H1 (cell line): ENCODE measurements around the gene AHRR. TPM values are rescaled to one million over a fixed set of nuclear protein-coding genes. Genes with fewer than 3 reads are reported as not detected.

Experiments used
- CTCF ChIA-PET: fragments of 300-600 bp; sonication (Branson Sonifier 250); formaldehyde crosslinking; loops from one replicate; lab custom pipeline; 2021; ENCODE audit not compliant: partially characterized antibody; lab: Charles Lee
- POLR2A ChIA-PET: fragments of 300-600 bp; sonication (Branson Sonifier 250); formaldehyde crosslinking; loops from one replicate; lab custom pipeline; 2021; ENCODE audit warnings: inconsistent platforms; ENCODE audit not compliant: partially characterized antibody; lab: Charles Lee
- DNase-seq, 2 experiments: peaks; one replicate each; pipeline versions ENCODE4 v3.0.0 to v3.0.0-alpha.2; 2010 to 2022; ENCODE audit warnings: low spot score in 2 of 2, low read depth in 1 of 2, mixed read lengths in 1 of 2
- FAIRE-seq: peaks from 2 replicates; lab custom pipeline; 2011; peaks lifted over from hg19 to GRCh38; lab: Jason Lieb, UNC
- H2AFZ ChIP-seq: 2 replicates; pipeline ENCODE4 v1.8.1; 2012; ENCODE audit warnings: low read length, inconsistent platforms
- H2AK5ac ChIP-seq: 2 replicates; pipeline ENCODE4 v1.6.1; 2013; ENCODE audit warnings: low read depth, low read length
- H2BK120ac ChIP-seq: replicated peaks from 2 replicates; pipeline ENCODE3; 2013; ENCODE audit warnings: low read depth, low read length, inconsistent platforms
- H2BK12ac ChIP-seq: 2 replicates; pipeline ENCODE4 v1.6.1; 2013; ENCODE audit warnings: low read depth, low read length
- H2BK15ac ChIP-seq: 2 replicates; pipeline ENCODE4 v1.6.1; 2013; ENCODE audit warnings: low read length
- H2BK20ac ChIP-seq: 2 replicates; pipeline ENCODE4 v1.6.1; 2013; ENCODE audit warnings: low read length
- H2BK5ac ChIP-seq: 2 replicates; pipeline ENCODE4 v1.6.1; 2013; ENCODE audit warnings: low read depth, low read length
- H3K14ac ChIP-seq: 2 replicates; pipeline ENCODE4 v1.6.1; 2013; ENCODE audit warnings: inconsistent platforms; ENCODE audit not compliant: insufficient read length
- H3K18ac ChIP-seq: 2 replicates; pipeline ENCODE4 v1.6.1; 2013; ENCODE audit warnings: low read length; ENCODE audit errors: extremely low read depth
- H3K23ac ChIP-seq: 2 replicates; pipeline ENCODE4 v1.6.1; 2013; ENCODE audit warnings: inconsistent platforms; ENCODE audit not compliant: insufficient read length
- H3K23me2 ChIP-seq: 2 replicates; pipeline ENCODE4 v1.6.1; 2013; ENCODE audit warnings: low read depth, low read length
- H3K27ac ChIP-seq: 2 replicates; pipeline ENCODE4 v1.6.1; 2011; ENCODE audit warnings: low read depth, low read length, inconsistent platforms
- H3K27me3 ChIP-seq, 4 experiments: replicated peaks in 1 of 4; 1 replicate in 1 of 4; 2 replicates in 3 of 4; pipeline versions ENCODE4 v1.6.1 to v1.8.1; 2011 to 2013; ENCODE audit warnings: low read length in 3 of 4, mild to moderate bottlenecking in 3 of 4, inconsistent platforms in 2 of 4, mixed read lengths in 2 of 4, moderate library complexity in 1 of 4; ENCODE audit not compliant: control insufficient read depth in 3 of 4, insufficient read depth in 3 of 4; ENCODE audit errors: extremely low read depth in 1 of 4
- H3K36me3 ChIP-seq, 4 experiments: 2 replicates each; pipeline versions ENCODE4 v1.6.1 to v1.8.1; 2011 to 2013; ENCODE audit warnings: mild to moderate bottlenecking in 4 of 4, low read length in 3 of 4, moderate library complexity in 2 of 4, control low read depth in 1 of 4, inconsistent platforms in 1 of 4; ENCODE audit not compliant: insufficient read depth in 4 of 4, control insufficient read depth in 2 of 4
- H3K4ac ChIP-seq: replicated peaks from 2 replicates; pipeline ENCODE3; 2013; ENCODE audit warnings: low read length, low read depth, mixed read lengths, inconsistent platforms; ENCODE audit not compliant: insufficient read length
- H3K4me1 ChIP-seq, 4 experiments: replicated peaks in 1 of 4; 1 replicate in 1 of 4; 2 replicates in 3 of 4; pipeline versions ENCODE4 v1.6.1 to v1.8.1; 2011 to 2013; ENCODE audit warnings: low read length in 3 of 4, inconsistent platforms in 2 of 4, mixed read lengths in 1 of 4; ENCODE audit not compliant: insufficient read depth in 4 of 4, control insufficient read depth in 3 of 4
- H3K4me2 ChIP-seq, 2 experiments: 2 replicates each; pipeline versions ENCODE4 v1.6.1 to v1.8.1; 2011 to 2013; ENCODE audit warnings: low read depth in 2 of 2, low read length in 2 of 2, control low read depth in 1 of 2, inconsistent platforms in 1 of 2, mild to moderate bottlenecking in 1 of 2; ENCODE audit not compliant: insufficient read depth in 1 of 2
- H3K4me3 ChIP-seq, 4 experiments: fragments of 200-600, 300-600 bp in 1 of 4; sonication (generic), shearing (Covaris generic), sonication (Bioruptor Twin) in 1 of 4; 2 replicates each; pipeline versions ENCODE4 v1.5.1 to v1.8.1; 2011 to 2016; ENCODE audit warnings: low read length in 4 of 4, low read depth in 3 of 4, control low read depth in 2 of 4, inconsistent platforms in 2 of 4, mild to moderate bottlenecking in 2 of 4, mixed read lengths in 1 of 4, moderate library complexity in 1 of 4; ENCODE audit not compliant: insufficient read depth in 2 of 4; ENCODE audit errors: extremely low read depth in 1 of 4
- H3K56ac ChIP-seq: replicated peaks from 2 replicates; pipeline ENCODE3; 2013; ENCODE audit warnings: low read depth, mild to moderate bottlenecking, mixed read lengths, low read length, inconsistent platforms; ENCODE audit not compliant: insufficient read length
- H3K79me1 ChIP-seq: 2 replicates; pipeline ENCODE4 v1.6.1; 2013; ENCODE audit warnings: low read depth, low read length, control low read depth
- H3K79me2 ChIP-seq, 2 experiments: 2 replicates each; pipeline versions ENCODE4 v1.6.1 to v1.8.1; 2012 to 2013; ENCODE audit warnings: low read length in 2 of 2, mild to moderate bottlenecking in 2 of 2, inconsistent platforms in 1 of 2; ENCODE audit not compliant: insufficient read depth in 2 of 2, control insufficient read depth in 1 of 2
- H3K9ac ChIP-seq, 4 experiments: replicated peaks in 1 of 4; 1 replicate in 1 of 4; 2 replicates in 3 of 4; pipeline versions ENCODE4 v1.6.1 to v1.8.1; 2011 to 2013; ENCODE audit warnings: low read depth in 3 of 4, low read length in 3 of 4, control low read depth in 2 of 4, mild to moderate bottlenecking in 2 of 4, moderate library complexity in 2 of 4, inconsistent platforms in 1 of 4; ENCODE audit errors: extremely low read depth in 1 of 4
- H3K9me3 ChIP-seq, 2 experiments: 2 replicates each; pipeline versions ENCODE4 v1.6.1 to v1.8.1; 2012 to 2013; ENCODE audit warnings: mild to moderate bottlenecking in 2 of 2, moderate library complexity in 2 of 2, control low read depth in 1 of 2, inconsistent platforms in 1 of 2, low read depth in 1 of 2, low read length in 1 of 2, mixed read lengths in 1 of 2; ENCODE audit not compliant: insufficient read depth in 2 of 2
- H4K20me1 ChIP-seq, 2 experiments: replicated peaks in 1 of 2; 2 replicates each; pipeline versions ENCODE3 to v1.8.1; 2011 to 2013; ENCODE audit warnings: inconsistent platforms in 2 of 2, low read length in 2 of 2, mild to moderate bottlenecking in 1 of 2; ENCODE audit not compliant: insufficient read depth in 2 of 2, control insufficient read depth in 1 of 2
- H4K5ac ChIP-seq: 2 replicates; pipeline ENCODE4 v1.6.1; 2013; ENCODE audit warnings: low read length, low read depth, mixed read lengths, inconsistent platforms; ENCODE audit not compliant: insufficient read length
- H4K8ac ChIP-seq: 2 replicates; pipeline ENCODE4 v1.8.0; 2013; ENCODE audit warnings: mild to moderate bottlenecking, moderate library complexity, low read length, inconsistent platforms; ENCODE audit not compliant: insufficient read depth; ENCODE audit errors: extremely low read depth
- H4K91ac ChIP-seq: replicated peaks from 2 replicates; pipeline ENCODE3; 2013; ENCODE audit warnings: low read length, mixed read lengths, inconsistent platforms; ENCODE audit not compliant: insufficient read length
- CBX5 ChIP-seq: fragments of 300-800, 300-1000 bp; sonication (generic); IDR thresholded peaks from 2 replicates; pipeline ENCODE4 v1.7.1; 2016; ENCODE audit warnings: antibody characterized with exemption, low read length, low read depth
- GTF2F1 ChIP-seq: IDR thresholded peaks from 2 replicates; pipeline ENCODE4 v1.6.1; 2012; ENCODE audit warnings: low read depth, low read length, improper control_type of control experiment, borderline replicate concordance
- NRF1 ChIP-seq: IDR thresholded peaks from 2 replicates; pipeline ENCODE4 v1.6.1; 2011; ENCODE audit warnings: mild to moderate bottlenecking, low read depth, low read length, improper control_type of control experiment
- POLR2A ChIP-seq, 2 experiments: IDR thresholded peaks; 1 replicate in 1 of 2; 2 replicates in 1 of 2; pipeline ENCODE4 v1.6.1; 2011; ENCODE audit warnings: low read depth in 2 of 2, low read length in 2 of 2, mild to moderate bottlenecking in 2 of 2; ENCODE audit errors: control extremely low read depth in 1 of 2
- RBBP5 ChIP-seq: IDR thresholded peaks from 2 replicates; pipeline ENCODE4 v1.7.1; 2012; ENCODE audit warnings: low read depth, mild to moderate bottlenecking, inconsistent platforms, low read length, moderate library complexity, borderline replicate concordance
- RFX5 ChIP-seq: IDR thresholded peaks from 2 replicates; pipeline ENCODE4 v1.6.1; 2011; ENCODE audit warnings: low read depth, low read length, improper control_type of control experiment, borderline replicate concordance
- RXRA ChIP-seq: IDR thresholded peaks from 2 replicates; pipeline ENCODE4 v1.6.1; 2011; ENCODE audit warnings: low read depth, mild to moderate bottlenecking, low read length, moderate library complexity; ENCODE audit not compliant: insufficient read depth
- SP4 ChIP-seq: IDR thresholded peaks from 2 replicates; pipeline ENCODE4 v1.6.1; 2012; ENCODE audit warnings: low read length, inconsistent platforms
- SRF ChIP-seq: IDR thresholded peaks from 2 replicates; pipeline ENCODE4 v1.6.1; 2011; ENCODE audit warnings: mild to moderate bottlenecking, low read depth, low read length, moderate library complexity
- TCF12 ChIP-seq: IDR thresholded peaks from 2 replicates; pipeline ENCODE4 v1.6.1; 2011; ENCODE audit warnings: low read depth, mild to moderate bottlenecking, low read length
- WGBS, 2 experiments: shearing (Covaris generic) in 1 of 2; methylation state at CpG; one replicate each; pipeline versions ENCODE4 v1.1.6 to v1.1.7; 2013 to 2015; ENCODE audit warnings: low lambda C conversion rate in 2 of 2, mixed read lengths in 2 of 2, inconsistent platforms in 1 of 2, low coverage in 1 of 2, missing lambda C conversion rate in 1 of 2; ENCODE audit not compliant: insufficient replicate concordance in 2 of 2, insufficient coverage in 1 of 2, insufficient read length in 1 of 2; ENCODE audit errors: extremely low coverage in 1 of 2, missing lambda C conversion rate in 1 of 2; 5-methylcytosine and 5-hydroxymethylcytosine counted together
- polyA plus RNA-seq, 7 experiments: library from polyadenylated mRNA; depleted of rRNA in 3 of 7; stranded (reverse) in 5 of 7; unstranded in 2 of 7; fragments of >200 nt in 5 of 7; fragments of 200-250 nt in 2 of 7; gene quantifications; 1 replicate in 5 of 7; 2 replicates in 1 of 7; 4 replicates in 1 of 7; pipeline versions ENCODE4 v1.2.1 to v1.2.3, GENCODE V29; 2011 to 2013; ENCODE audit warnings: missing spikeins in 2 of 7, mixed read lengths in 2 of 7
- total RNA-seq: library from RNA; stranded (reverse); fragmentation: NEBNext Ultra II Directional; extraction: Animal tissue kit (Norgen Biotek cat#: 25700); gene quantifications from 2 replicates; pipeline ENCODE4 v1.2.1, GENCODE V29; 2021

Gene AHRR
- total and polyA plus RNA-seq, 2 of the 8 experiments (the other 6 are each of a cell fraction or from before 2014, with no cell fraction given) = 0.41 to 0.80 TPM

DNA sequence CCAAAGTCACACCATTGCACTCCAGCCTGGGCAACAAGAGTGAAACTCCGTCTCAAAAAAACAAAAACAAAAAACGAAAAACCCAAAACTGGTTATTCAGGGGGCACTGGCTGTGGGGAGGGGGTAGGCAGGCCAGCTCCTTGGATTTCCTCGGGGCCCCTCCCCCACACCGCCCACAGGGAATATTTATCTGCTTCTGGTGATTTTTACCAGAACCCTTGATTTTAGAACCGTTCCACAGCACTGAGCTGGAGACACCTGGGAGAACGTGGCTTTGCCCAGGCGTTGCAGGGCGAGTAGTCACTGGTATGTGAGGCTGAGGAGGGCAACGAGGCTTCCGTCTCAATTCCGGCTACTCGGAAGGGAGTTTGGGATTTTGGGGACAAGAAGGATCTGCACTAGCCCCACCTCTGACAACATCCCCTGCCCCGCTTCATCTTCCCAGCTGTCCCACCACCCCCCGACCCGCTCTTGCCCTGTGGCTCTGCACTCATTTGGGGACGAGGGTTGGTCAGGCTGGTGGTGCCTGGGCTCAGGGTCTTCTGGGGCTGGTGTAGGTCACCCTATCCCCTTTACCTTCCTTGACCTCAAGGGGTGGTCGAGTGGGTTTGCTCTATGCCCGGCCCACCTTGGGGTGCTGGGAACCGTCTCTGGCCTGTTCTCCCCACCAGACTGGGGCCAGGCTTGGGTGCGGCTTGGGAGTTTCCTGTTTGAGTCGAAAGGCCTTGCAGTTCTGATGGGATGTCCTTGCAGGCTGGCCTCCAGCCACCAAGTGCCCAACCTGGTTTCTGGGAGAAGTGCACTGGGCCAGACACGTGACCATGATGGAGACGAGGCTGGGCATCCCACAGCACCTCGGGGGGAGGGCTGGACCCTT is 3.5 kb downstream of the AHRR start:
- no peak overlapping the region for H3K4me3 ChIP-seq
- CTCF ChIA-PET = interaction anchor here (1.5 to 2.3 kb wide), 2 partner anchors 13 to 28 kb away, joined by 3 to 12 read pairs; no protein-coding TSS in a partner anchor

More for the DNA sequence above, 3.5 kb downstream of the AHRR start:
- Histone ChIP-seq H3K79me1 (no peaks in the 10 kb centered on the region), H3K4me2 (no peak overlapping the region), H3K9me3 (no peaks in the 10 kb centered on the region), H2BK12ac (no peak overlapping the region), H3K4me1 (peaks cover 0 to 11% (median 3%) of the 10 kb centered on the region in 4 experiments; a peak in 4 of 7 replicates), H3K79me2 (no peaks in the 10 kb centered on the region), H2BK5ac (no peak overlapping the region), H2BK15ac (no peak overlapping the region), H2AFZ (no peak overlapping the region), H4K91ac (no peak overlapping the region), H3K27me3 (peaks cover 28 to 41% (median 37%) of the 10 kb centered on the region in 4 experiments), H3K9ac (no peak overlapping the region), H2BK20ac (no peak overlapping the region), H3K14ac (no peak overlapping the region), H3K27ac (no peak overlapping the region), H4K8ac (no peak overlapping the region), H3K36me3 (no peaks in the 10 kb centered on the region), H3K23ac (no peak overlapping the region), H3K18ac (no peak overlapping the region), H4K20me1 (no peaks in the 10 kb centered on the region), H2AK5ac (no peak overlapping the region), H2BK120ac (no peak overlapping the region), H3K4ac (no peak overlapping the region), H3K23me2 (peaks cover 17% of the 10 kb centered on the region; the same call in 1 of the 2 replicates), H3K56ac (no peak overlapping the region), H4K5ac (no peak overlapping the region)
- POLR2A ChIA-PET = no interaction called here
- TF ChIP-seq TCF12 (no peak), RBBP5 (no peak), RXRA (no peak), POLR2A (IDR thresholded peaks at IDR 0.05; ENCODE audit: control extremely low read depth in 1 of 2, low read depth in 2 of 2, low read length in 2 of 2) (no peak), CBX5 (no peak), SP4 (no peak), SRF (no peak), RFX5 (no peak), NRF1 (no peak), GTF2F1 (no peak)
- FAIRE-seq (no peak), DNase-seq (peak in 1 of 2 experiments; percentile 42)
- 91% methylated on average over 23 of the region's 24 CpGs; no CpG with 5 or more reads in 1 of the 2 experiments for WGBS, 2 experiments
